HG02973 (cell line): ENCODE measurements around the gene FBXO4.

Source experiments
- ATAC-seq: cut with Tn5 transposase; IDR thresholded peaks from one replicate; pipeline ENCODE4 v1.9.1; 2021; ENCODE audit warnings: moderate library complexity; ENCODE audit not compliant: unreplicated experiment

FBXO4 gene, protein sequence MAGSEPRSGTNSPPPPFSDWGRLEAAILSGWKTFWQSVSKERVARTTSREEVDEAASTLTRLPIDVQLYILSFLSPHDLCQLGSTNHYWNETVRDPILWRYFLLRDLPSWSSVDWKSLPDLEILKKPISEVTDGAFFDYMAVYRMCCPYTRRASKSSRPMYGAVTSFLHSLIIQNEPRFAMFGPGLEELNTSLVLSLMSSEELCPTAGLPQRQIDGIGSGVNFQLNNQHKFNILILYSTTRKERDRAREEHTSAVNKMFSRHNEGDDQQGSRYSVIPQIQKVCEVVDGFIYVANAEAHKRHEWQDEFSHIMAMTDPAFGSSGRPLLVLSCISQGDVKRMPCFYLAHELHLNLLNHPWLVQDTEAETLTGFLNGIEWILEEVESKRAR

GRCh38 chr5:41924872-41925554 is at the start of gene FBXO4:
Gene FBXO4 (plus strand): TSS chr5:41925281. CDS start chr5:41925310, 29 bp downstream.
- peak; percentile 90 for ATAC-seq

DNA sequence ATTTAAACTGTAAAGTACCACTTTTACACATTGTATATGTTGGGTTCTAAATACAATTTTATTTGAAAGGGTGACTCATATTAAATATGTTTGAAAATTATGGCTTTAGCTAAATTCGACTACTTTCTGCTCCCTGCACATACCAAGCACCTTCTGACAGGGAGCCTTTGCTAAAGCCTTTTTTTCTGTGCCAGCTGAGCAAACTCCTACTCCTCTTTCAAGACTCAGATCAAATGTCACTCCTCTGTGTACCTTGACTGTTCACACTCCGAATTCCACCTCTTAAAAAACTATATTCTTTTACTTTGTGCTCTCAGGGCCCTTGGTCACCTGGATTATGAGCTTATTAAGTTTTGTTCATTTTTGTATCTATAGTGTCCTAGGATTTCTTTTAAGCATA is 48.4 kb upstream of the FBXO4 start:
- no peak for ATAC-seq

GRCh38 chr5:41877408-41877807 is 47.7 kb upstream of the FBXO4 start:
- no peak for ATAC-seq

DNA sequence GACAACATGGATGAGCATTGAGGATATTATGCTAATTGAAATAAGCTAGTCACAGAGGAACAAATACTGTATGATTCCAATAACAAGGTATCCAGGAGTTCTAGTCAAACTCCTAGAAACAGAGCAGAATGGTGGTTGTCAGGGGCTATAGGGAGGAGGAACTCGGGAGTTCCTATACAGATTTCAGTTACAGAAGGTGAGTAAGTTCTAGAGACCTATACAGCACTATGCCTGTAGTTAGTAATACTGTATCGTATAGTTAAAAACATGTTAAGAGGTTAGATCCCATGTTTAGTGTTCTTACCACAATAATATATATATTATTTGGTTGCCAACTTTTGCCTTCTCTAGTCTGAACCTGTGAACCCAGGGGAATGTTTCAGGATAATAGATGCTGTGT is 46.9 kb upstream of the FBXO4 start:
- ATAC-seq = no peak

- no peak for ATAC-seq
Observed at GRCh38 chr5:41878643-41879478, 46.2 kb upstream of the FBXO4 start.

GRCh38 chr5:41882765-41883164 is 42.3 kb upstream of the FBXO4 start:
- ATAC-seq = no peak

DNA sequence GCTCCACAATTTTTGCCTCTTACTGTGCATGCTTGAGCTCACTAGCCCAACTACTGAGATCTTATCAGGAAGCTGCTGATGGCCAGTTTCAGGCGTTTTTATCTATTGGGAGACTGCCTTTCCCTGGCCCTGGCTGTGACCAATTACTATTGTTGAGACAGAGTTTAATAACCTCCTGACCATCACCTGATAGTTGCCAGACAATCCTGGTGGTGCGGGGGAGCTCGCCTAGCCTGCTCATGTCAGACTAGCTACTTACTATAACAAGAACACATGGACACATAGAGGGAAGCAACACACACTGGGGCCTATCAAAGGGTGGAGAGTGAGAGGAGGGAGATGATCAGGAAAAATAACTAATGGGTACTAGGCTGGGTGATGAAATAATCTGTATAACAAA is 41.8 kb upstream of the FBXO4 start:
- ATAC-seq = no peak

- ATAC-seq = no peak
Observed at GRCh38 chr5:41883936-41884335, 41.1 kb upstream of the FBXO4 start.

DNA sequence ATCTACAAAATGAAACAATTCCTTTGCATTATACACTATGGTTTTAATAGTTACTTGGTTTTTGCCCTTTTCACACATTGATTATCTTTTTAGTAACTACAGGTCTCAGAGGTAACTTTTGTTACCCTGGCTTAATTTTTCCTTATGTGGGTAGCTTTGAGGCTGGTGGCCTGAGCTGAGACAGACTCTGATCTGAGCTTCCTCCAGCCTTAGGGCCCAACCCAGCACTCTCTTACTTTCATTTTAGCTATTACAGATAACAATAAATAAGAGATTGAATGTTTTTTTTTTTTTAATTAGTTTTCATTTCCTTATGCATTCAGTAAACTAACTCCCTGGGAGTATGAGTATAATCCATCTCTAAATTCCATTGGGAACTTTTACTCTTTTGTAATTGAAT is 39.8 kb upstream of the FBXO4 start:
- no peak for ATAC-seq

DNA sequence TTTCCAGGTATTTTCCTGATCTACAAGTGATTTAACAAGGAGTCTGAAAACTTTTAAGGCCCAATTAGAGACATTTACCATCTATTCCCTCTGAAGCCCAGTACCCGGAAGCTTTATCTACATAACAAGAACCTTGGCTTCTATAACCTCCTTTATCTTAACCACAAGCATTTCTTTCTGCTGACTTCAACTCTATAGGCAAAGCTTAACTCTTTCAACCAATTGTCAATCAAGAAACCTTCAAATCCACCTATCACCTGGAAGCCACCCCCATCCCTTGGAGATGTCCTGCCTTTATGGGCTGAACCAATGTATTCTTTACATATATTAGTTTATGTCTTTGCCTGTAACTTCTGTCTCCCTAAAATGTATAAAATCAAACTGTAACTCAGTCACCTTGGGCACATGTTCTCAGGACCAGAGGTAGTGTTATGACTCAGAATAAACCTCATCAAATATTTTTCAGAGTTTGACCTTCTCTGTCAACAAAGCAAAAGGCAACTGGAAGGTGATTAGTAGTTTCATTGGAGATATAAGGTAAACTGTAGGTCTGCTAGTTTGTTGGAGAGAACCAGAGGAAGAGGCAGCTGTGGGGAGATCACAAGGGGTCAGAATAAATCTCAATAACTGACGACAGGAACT is 33.9 kb upstream of the FBXO4 start:
- ATAC-seq = no peak

DNA sequence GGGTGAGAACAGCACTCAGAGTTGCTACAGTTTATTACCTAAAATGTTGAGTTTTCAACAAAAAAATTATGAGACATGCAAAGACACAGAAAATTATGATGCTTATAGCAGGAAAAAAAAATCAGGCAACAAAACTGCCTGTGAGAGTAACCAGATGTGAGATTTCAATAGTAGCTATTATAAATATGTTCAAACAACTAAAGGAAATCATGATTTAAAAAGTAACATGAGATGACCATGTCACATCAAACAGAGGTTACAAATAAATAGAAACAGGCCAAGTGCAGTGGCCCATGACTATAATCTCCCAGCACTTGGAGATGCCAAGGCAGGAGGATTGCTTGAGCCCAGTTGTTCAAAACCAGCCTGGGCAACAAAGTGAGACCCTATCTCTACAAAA is 33.0 kb upstream of the FBXO4 start:
- ATAC-seq = no peak

DNA sequence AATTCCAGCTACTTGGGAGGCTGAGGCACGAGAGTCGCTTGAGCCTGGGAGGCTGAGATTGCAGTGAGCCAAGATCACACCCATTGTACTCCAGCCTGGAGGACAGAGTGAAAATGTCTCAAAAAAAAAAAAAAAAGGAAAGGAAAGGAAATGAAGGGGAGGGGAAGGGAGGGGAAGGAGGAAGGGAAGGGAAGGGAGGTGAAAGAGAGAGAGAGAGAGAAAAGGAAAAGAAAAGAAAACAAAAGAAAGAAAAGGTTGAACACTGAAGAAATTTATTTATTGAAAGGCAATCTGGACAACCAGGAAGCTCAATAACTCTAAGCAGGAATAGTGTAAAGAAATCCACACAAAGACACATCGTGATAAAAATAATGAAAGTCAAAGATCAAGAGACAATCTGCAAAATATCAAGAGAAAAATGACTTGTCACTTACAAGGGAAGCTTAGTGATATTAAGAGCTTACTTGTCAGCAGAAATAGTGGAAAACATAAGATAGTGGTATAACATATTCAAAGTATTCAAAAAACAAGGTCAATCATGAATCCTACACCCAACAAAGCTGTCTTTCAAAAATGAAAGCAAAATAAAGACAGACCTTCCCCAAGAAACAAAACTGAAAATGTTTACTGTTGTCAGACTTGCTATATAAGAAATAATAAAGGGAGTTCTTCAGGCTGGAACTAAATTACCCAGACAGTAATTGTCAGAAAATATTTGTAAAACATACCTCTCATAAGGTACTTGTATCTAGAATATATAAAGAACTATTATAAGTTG is 31.8 kb upstream of the FBXO4 start:
- peak; percentile 52 for ATAC-seq

- ATAC-seq = no peak
Observed at GRCh38 chr5:41896230-41896629, 28.9 kb upstream of the FBXO4 start.

- no peak for ATAC-seq
Observed at GRCh38 chr5:41903382-41903891, 21.6 kb upstream of the FBXO4 start.

- peak; percentile 98 for ATAC-seq
Observed at GRCh38 chr5:41903892-41904799, 20.9 kb upstream of the FBXO4 start, which contains the start of gene RIMOC1. Gene RIMOC1 (plus strand): TSS chr5:41904344. CDS start chr5:41904368, 24 bp downstream.

GRCh38 chr5:41906151-41906550 is 18.9 kb upstream of the FBXO4 start:
- ATAC-seq = no peak

DNA sequence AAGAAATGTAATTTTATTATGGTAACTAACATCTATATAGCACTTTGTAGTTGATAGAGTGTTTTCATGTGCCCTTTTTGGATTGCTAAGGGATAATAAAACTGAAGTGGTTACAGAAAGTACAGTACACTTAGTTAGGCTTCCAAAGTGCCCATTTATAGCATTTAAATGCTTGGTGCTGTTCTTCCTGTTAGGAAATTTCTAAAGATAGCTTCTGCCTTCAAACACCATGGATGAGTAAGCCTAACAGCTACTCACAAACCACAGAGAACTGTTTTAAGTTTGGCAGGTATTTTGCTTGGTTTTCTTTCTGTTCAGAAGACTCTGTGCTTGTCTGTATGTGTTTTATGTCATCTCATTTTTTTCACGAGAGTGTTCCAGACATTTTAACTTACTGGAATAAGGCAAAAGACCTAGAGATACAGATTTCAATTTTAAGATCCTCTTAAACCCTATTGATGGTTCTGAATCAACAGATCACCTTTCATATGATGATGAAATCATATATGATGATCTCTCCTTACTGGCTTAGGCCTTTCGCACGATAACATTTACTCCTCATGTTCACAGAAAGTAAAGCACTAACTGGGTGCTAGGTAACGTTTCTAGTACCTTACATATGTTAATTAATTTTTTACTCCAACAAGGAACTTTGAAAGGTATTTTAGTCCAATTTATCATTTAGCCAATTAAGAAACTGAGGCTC is 16.6 kb upstream of the FBXO4 start:
- no peak for ATAC-seq

DNA sequence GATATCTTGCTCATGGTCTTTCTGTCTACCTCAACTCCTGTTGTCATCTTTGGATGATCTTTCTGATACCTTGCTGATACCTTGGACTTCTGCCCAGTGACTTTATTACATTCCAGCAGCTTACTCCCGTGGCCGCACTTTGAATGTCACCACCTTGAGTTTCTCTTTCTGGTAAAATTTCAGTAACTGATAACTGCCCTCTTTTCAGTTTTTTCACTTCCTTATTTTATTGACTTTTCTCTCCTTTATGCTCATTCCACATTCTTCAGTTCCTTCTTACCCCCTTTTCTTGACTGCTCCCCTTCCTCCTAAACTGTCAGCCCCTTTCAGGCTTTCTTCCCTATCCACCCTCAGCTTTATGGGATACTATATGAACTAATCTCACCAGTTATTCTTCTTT is 7.0 kb upstream of the FBXO4 start:
- no peak for ATAC-seq
